HG02588 (cell line): ENCODE data around the gene BAIAP2.

Source experiments
- ATAC-seq: cut with Tn5 transposase; IDR thresholded peaks from one replicate; pipeline ENCODE4 v1.9.1; 2021; ENCODE audit warnings: mild to moderate bottlenecking, moderate library complexity; ENCODE audit not compliant: unreplicated experiment

Gene BAIAP2

DNA sequence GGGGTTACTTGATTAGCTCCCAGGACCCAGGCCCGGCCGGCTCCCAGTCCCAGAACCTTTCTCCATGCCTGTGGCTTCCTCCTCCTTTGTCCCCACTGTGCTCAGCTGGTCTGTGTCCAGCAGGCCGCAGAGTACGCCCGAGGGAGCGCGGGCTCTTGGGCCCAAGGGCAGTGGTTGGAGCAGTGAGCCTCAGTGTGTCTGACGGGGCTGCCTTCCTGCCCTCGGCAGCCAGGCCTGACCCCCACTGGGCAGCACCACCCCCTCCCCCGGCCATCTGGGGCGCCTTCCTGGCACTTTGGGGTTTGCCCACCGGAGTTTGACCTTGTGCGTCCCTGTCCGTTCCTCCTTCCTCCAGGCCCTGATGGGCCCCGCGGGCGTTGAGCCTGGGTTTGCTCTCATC lies 67.9 kb downstream of the BAIAP2 start:
- no peak for ATAC-seq

DNA sequence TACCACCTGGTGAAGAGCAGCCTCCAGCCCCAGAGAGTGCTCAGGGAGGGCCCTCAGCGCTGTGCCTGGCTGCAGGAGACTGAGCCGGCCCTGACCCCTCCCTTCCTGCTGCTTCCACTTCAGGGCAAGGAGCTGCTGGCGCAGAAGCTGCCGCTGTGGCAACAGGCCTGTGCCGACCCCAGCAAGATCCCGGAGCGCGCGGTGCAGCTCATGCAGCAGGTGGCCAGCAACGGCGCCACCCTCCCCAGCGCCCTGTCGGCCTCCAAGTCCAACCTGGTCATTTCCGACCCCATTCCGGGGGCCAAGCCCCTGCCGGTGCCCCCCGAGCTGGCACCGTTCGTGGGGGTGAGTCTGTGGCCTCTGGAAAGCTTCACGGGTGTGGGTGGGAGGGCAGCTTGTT lies 68.4 kb downstream of the BAIAP2 start:
- no peak for ATAC-seq

DNA sequence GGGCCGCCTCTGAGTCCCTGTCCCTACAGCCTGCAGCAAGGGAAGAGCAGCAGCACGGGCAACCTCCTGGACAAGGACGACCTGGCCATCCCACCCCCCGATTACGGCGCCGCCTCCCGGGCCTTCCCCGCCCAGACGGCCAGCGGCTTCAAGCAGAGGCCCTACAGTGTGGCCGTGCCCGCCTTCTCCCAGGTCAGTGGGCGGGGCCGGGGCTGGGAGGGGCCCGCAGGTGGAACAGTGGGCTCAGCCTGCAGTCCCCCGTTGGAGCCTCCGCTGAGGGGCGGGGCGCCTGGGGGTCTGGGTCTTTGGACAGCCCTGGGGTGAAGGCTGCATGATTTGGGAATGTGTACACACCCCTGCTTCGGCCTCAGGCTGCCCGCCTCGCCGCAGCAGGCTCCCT lies 71.8 kb downstream of the BAIAP2 start:
- no peak for ATAC-seq

GRCh38 chr17:81108220-81108619 lies 73.3 kb downstream of the BAIAP2 start:
- no peak for ATAC-seq

DNA sequence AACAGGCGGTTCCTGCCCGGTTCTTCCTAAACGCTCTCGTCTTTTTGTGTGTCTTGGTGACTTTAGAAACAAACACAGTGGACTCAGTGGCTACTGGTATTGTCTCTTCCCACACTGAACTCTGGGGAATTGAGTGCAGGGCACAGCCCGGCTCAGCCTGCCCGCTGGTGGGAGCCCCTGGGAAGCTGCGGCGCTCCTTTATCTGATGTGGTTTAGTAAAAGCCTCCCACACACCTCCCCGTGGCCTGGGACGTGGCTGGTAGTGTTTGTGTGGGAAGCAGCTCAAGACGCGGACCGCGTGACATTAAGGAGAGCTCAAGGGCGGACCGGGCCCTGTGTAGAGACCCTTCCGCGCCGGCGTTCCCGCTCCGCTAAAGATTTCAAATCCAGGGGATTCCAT lies 75.0 kb downstream of the BAIAP2 start:
- ATAC-seq, result no peak

- ATAC-seq, result no peak
Observed at GRCh38 chr17:81110488-81111040, 75.6 kb downstream of the BAIAP2 start.

DNA sequence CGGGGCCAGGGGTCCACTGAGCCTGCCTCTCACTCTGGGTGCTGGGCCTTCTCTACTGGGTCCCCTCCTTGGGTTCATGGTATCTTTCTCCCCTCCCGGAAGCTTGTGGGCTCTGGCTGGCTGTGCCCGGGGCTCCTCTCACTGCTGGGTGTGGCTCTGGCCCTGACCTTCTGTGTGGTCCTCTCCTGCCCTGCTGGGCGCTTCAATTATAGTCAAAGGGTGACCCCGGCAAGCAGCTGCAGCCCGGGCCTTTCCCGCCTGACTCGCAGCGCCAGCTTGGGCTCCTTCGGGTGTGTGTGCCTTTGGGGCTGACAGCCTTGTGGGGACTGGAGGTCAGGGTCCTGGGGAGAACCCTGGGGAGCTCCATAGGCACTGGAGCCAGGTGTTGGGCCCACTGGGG lies 76.1 kb downstream of the BAIAP2 start:
- no peak for ATAC-seq

- no peak for ATAC-seq
Observed at GRCh38 chr17:81112450-81112849, 77.5 kb downstream of the BAIAP2 start.

DNA sequence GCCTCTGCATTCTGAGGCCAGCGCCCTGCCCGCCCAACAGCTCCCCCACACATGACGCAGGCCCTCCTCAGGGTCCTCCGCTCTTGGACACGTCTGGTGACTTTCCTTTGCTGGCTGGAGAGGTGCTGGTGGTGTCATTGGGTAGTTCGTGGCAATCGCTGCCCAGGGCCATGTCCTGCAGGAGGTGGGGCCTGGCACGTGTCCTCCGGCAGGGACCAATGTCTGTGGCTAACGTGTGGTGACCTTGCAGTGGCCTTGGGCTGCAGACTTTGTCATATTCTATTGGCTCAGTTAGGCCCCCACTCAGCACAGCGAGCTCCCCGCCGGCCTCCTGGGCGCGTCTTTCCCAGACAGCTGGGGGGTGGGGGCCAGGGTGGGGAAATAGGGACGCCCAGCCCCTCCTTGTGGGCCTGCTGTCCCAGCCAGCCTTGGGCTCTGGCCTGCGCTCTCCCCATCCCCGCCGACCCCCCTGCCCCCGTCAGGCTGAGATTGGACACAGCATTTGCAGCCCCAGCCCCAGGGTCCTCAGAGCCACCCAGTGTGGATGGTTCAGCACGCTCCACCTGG lies 78.3 kb downstream of the BAIAP2 start:
- ATAC-seq, result no peak

DNA sequence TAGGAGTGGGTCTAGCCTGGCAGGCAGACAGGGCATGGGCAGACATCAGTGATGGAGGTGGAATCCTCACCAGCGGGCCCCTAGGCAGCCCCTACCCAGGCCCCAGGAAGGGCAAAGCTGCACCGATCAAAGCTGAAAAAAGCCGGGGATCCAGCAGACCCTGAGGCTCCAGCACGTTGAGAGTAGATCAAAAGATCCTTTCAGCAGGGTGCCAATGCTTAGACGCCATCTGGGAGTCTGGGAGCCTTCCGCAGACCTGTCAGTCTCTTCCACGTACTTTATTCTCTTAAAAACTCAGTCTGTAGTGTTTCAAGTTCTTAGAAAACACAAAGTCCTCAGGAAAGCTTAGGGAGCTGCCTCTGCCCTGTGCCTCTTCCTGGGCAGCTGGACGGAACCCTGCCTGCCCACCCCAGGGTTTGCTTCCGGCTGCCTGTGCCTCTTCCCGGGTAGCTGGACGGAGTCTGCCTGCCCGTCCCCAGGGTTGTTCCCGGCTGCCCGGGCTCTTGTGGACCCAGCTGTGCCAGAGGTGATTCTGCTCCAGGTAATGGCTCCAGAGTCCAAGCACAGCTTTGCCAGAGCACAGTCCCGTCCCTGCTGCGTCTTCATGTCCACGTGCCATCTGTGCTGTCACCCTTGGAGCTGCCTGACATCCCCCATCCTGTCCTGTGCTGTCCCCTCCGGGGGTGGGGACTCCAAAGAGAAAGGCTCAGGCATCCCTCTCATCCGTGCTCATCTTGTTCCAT lies 79.6 kb downstream of the BAIAP2 start:
- ATAC-seq, result no peak

DNA sequence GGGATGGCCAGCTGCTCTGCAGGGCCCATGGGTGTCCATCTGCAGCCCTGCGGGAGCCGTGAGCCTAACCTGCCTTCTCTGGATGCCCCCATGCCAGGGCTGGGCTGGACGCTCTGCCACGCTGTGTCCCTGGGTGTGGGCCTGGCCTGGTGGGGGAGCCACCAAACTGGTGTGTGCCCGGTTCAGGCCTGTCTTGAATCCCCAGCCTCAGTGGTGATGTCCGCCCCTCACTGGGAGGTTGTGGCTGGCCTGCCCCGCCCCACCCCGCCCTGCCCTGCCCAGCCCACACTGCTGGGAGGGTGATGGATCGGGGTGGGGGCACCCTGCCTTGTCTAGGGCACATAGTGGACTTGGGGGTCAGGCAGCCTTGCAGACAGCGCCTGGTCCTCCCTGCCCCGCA lies 80.3 kb downstream of the BAIAP2 start:
- no peak for ATAC-seq

GRCh38 chr17:81115749-81116464 lies 81.0 kb downstream of the BAIAP2 start:
- ATAC-seq, result no peak

- ATAC-seq, result no peak
Observed at GRCh38 chr17:81116704-81117103, 81.8 kb downstream of the BAIAP2 start.

- ATAC-seq, result no peak
Observed at GRCh38 chr17:81117672-81118198, 82.8 kb downstream of the BAIAP2 start.

DNA sequence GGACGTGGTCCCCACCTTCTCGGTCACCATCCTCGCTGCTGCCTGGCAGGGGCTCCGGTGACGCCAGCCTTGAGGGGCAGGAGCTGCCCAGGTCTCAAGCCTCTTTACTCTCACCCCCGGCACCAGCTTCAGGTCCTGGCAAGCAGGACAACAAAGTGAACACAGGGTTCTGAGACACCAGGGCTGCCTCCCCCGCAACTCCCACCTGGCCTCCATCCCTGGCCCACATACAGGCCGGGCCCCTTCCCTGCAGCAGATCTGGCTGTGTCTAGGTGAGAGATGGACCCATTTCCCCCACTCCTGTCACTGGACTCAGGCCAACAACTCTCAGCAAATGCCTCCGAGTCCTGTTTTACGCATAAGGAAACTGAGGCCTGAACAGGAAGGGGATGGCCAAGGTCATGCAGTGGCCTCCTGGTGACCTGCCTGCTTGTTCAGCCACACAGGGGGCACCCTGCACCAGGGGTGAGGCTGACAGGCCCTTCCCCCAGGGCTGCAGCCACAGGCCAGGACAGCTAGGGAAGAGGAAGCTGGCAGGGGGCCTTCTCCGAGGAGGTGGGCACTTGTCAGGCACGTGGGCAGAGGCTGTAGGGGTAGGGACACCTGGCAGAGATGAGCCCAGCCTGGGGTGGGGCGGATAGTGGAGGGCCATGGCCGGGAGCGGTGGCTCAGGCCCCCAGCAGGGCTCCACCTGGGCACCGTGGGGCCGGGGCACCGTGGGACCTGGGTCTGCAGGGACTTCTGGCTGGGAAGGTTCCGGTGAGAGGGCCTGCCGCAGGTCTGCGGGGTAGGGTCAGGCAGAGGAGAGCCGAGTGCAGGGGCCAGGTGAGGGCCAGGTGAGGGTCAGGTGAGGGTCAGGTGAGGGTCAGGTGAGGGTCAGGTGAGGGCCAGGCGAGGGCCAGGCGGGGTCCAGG lies 83.6 kb downstream of the BAIAP2 start:
- ATAC-seq, result no peak

DNA sequence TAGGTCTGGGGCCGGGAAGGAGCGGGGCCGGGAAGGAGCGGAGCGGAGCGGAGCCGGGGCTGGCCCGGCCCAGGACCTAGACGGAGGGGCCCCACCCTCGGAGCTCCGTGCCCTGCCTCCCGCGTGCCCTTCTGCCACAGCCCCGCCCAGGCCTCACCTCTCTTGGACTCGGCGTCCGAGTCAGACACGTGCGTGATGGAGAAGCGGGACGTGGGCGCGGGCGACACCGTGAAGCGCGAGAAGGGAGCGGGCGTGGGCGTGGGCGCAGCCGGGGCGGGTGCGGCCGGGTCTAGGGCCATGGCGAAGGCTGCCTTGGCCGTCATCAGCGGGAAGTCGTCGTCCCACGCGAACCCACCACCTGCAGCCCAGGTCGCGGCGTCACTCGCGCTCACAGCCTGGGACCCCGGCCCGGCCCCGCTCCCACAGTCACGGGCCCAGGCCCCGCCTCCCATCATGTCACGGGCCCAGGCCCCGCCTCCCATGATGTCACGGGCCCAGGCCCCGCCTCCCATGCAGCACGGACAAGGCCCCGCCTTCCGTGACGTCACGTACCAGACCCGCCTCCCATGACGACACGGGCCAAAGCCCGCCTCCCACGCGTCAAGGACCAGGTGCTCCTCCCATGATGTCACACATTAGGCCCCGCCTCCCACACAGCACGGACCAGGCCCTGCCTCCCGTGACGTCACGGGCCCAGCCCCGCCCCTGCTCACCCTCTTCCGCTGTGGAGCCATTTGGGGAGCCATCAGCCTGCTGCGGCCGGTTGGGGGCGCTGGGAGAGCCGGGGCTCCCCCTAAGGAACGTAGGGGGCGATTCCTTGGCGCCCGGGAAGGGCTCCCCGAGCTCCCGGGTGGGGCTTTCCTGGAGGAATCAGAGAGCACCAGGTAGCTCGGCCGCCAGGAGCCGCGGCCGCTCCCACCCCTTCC lies 84.5 kb downstream of the BAIAP2 start:
- ATAC-seq, result no peak

DNA sequence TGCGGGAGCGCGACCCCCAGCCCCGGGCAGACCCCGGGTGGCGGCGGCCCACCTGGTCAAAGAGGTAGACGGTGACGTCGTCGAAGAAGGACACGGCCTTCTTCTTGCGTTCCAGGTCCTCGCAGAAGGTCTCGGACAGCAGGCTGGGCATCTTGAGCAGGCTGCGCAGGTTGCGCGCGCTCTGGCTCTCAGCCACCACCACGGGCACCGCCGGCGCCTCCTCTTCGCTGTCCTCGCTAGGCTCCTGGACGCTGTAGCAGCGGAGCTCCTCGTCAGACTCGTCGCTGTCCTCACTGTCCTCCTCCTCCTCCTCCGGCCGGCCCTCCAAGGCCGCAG lies 85.2 kb downstream of the BAIAP2 start:
- no peak for ATAC-seq

DNA sequence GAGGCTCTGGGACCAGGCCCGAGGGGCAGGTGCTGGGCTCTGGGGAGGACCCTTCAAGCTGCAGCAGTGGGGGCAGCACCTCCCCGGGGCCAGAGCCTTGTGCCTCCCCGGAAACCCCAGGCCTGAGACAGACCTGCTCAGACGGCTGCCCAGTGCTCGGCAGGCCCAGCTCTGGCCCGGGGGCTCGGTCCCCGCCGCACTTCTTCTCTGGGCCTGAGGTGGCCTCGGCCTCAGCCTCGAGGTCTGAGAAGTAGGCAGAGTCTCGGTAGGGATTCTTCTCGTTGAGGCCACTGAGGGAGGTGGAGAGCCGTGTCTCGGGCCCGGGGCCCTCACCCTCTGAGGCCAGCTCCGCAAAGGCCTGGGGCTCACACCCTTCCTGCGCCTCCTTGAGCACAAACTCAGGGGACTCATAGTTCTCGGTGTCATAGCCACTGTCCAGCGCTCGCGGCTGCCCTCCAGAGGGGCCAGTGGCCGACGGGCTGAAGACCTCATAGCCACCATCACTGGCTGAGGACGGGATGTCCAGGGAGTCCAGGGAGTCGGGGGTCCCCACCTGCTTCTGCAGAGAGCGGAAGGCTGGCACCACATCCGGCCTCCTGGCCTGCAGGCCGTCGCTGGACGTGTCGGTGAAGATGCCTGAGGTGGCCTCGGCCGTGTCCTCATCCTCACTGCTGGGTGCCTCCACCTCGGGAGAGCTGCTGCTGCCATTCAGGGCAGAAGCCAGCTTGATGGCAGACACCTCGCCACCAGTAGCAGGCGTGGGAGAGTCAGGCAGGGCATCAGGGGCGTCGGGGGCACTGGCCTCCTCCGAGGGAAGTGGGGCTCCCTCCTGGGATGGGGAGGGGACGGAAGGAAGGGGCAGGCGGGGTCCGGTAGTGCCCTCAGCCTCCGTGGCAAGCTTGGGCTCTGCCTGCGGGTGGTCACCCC lies 86.0 kb downstream of the BAIAP2 start:
- no peak for ATAC-seq
